Renal cortex interstitium (tissue), 11 donors: Measurements from ENCODE around the gene SIDT2. TPM values are rescaled to one million over a fixed set of nuclear protein-coding genes. Genes with fewer than 3 reads are reported as not detected.
"Not testable (repeated sequence)": the region's sequence is repeated elsewhere in the genome, so short reads cannot be mapped to it uniquely, and the experiment has no call there.

Experiments
- DNase-seq, 11 donors: peaks; one replicate each; pipeline ENCODE4 v3.0.0-alpha.2; 2013; ENCODE audit warnings: low read depth in 9 of 11, low spot score in 4 of 11; ENCODE audit errors: extremely low read depth in 1 of 11
- polyA plus RNA-seq, 3 donors: library from polyadenylated mRNA; unstranded; fragments of 120-200 nt; gene quantifications; one replicate each; pipeline ENCODE4 v1.2.1, GENCODE V29; 2013; ENCODE audit not compliant: insufficient read length in 3 of 3

Gene SIDT2
- polyA plus RNA-seq, 3 donors = 42.3 to 50.5 (median 43.8) TPM

GRCh38 chr11:117160826-117161225, 17.7 kb upstream of the SIDT2 start:
- DNase-seq = no peak

- no peak for DNase-seq
Observed at GRCh38 chr11:117166491-117166890, 12.1 kb upstream of the SIDT2 start.

- peak in 1 of 11 donors; percentile 18 for DNase-seq
Observed at GRCh38 chr11:117169736-117170135, 8.8 kb upstream of the SIDT2 start.

GRCh38 chr11:117170210-117170609, 8.3 kb upstream of the SIDT2 start:
- DNase-seq = peak in 4 of 11 donors; percentile 60 to 77 (median 70)

GRCh38 chr11:117171007-117171403, 7.5 kb upstream of the SIDT2 start:
- DNase-seq = no peak

GRCh38 chr11:117171404-117172061, 7.0 kb upstream of the SIDT2 start:
- DNase-seq = no peak

GRCh38 chr11:117172724-117173421, 5.7 kb upstream of the SIDT2 start:
- no peak for DNase-seq

GRCh38 chr11:117175104-117175503, 3.4 kb upstream of the SIDT2 start:
- DNase-seq = no peak

GRCh38 chr11:117175781-117176180, 2.8 kb upstream of the SIDT2 start:
- no peak for DNase-seq

- no peak for DNase-seq
Observed at GRCh38 chr11:117176186-117176585, 2.4 kb upstream of the SIDT2 start.

GRCh38 chr11:117177534-117178209, 871 bp upstream of the SIDT2 start:
- DNase-seq = no peak

- no peak for DNase-seq
Observed at GRCh38 chr11:117179048-117179999, 781 bp downstream of the SIDT2 start.

GRCh38 chr11:117180020-117180419, 1.5 kb downstream of the SIDT2 start:
- DNase-seq = no peak

- DNase-seq = no peak
Observed at GRCh38 chr11:117180661-117181585, 2.4 kb downstream of the SIDT2 start.

- no peak for DNase-seq
Observed at GRCh38 chr11:117181586-117182550, 3.3 kb downstream of the SIDT2 start.

GRCh38 chr11:117182551-117182935, 4.0 kb downstream of the SIDT2 start:
- DNase-seq = no peak

- not testable (repeated sequence) for DNase-seq
Observed at GRCh38 chr11:117183178-117183577, 4.6 kb downstream of the SIDT2 start.
